NCI-H2227 (cell line): ENCODE data around the gene PCDHB9.
"Not testable (repeated sequence)": the region's sequence is repeated elsewhere in the genome, so short reads cannot be mapped to it uniquely, and the experiment has no call there.

ENCODE experiments used
- DNase-seq: peaks from one replicate; lab custom pipeline; 2025; ENCODE audit not compliant: unreplicated experiment; lab: John Stamatoyannopoulos, UW

PCDHB9 gene

DNA sequence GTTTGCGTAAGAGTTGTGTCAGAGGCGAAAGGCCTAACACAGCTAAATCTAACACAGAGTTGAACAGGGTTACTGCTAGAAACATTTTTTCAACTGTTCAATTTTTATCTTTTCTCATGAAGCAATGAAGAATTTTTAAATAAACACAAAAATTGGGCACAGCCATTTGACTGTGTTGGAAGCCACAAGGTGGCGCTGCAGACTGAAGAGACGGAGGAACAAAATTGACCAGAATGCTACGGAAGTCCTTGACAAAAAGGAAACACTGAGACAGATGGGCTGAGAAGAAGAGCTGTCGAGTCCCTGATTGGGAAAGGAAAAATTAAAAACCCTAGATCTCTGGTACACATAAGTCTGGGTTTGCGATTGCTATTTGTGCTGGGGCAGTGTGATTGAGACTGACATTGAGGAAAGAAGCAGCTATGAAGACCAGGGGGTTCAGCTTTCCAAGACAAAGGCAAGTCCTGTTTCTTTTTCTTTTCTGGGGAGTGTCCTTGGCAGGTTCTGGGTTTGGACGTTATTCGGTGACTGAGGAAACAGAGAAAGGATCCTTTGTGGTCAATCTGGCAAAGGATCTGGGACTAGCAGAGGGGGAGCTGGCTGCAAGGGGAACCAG lies at the start of gene PCDHB9:
PCDHB9 (plus strand) TSS at position 265 of the 616 bp plus-strand sequence; CDS start at position 423, 158 bp downstream.
- peak; percentile 80 for DNase-seq

DNA sequence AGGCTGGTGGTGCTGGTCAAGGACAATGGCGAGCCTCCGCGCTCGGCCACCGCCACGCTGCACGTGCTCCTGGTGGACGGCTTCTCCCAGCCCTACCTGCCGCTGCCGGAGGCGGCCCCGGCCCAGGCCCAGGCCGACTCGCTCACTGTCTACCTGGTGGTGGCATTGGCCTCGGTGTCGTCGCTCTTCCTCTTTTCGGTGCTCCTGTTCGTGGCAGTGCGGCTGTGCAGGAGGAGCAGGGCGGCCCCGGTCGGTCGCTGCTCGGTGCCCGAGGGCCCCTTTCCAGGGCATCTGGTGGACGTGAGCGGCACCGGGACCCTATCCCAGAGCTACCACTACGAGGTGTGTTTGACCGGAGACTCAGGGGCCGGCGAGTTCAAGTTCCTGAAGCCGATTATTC lies 49.6 kb upstream of the PCDHB9 start:
- not testable (repeated sequence) for DNase-seq

DNA sequence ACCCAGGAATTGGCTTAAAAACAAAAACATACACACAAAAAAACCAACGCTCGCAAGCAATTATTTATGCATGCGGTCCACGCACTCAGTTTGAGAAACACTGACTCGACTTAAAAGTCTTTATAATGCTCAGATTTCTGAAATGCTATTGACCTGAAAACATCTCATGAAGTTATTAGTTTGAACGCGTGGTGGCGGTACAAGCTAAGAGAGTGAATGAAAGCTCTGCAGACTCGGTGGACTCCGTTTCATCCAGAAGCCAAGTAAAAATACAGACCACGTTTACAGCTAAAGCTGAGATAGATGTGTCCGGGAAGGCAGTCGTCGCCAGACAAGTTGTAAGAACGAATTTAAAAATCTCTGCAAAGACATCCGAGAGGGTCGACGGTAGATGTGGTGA lies 37.1 kb upstream of the PCDHB9 start, which contains the start of gene PCDHB6:
PCDHB6 (plus strand) TSS at position 246 of the 400 bp plus-strand sequence. CDS start 201 bp downstream, outside the sequence.
- DNase-seq: peak; percentile 74

DNA sequence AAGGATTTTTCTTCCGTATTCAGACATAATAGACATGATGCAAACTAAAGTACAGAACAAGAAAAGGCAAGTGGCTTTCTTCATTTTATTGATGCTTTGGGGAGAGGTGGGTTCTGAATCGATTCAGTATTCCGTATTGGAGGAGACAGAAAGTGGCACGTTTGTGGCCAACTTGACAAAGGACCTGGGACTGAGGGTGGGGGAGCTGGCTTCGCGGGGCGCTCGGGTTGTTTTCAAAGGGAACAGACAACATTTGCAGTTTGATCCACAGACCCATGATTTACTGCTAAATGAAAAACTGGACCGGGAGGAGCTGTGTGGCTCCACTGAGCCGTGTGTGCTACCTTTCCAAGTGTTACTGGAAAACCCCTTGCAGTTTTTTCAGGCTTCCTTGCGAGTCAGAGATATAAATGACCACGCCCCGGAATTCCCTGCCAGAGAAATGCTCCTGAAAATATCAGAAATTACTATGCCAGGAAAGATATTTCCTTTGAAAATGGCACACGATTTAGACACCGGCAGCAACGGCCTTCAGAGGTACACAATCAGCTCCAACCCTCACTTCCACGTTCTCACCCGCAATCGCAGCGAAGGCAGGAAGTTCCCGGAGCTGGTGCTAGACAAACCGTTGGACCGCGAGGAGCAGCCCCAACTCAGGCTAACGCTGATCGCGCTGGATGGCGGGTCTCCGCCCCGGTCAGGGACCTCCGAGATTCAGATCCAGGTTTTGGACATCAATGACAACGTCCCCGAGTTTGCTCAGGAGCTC lies 36.6 kb upstream of the PCDHB9 start:
- peak; percentile 24 for DNase-seq

DNA sequence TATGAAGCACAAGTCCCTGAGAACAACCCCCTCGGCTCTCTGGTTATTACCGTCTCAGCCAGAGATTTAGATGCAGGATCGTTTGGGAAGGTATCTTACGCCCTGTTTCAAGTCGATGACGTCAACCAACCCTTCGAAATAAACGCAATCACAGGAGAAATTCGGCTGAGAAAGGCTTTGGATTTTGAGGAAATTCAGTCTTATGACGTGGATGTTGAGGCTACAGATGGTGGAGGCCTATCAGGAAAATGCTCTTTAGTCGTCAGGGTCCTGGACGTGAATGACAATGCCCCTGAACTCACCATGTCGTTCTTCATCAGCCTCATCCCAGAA lies 36.0 kb upstream of the PCDHB9 start:
- DNase-seq: peak; percentile 24

DNA sequence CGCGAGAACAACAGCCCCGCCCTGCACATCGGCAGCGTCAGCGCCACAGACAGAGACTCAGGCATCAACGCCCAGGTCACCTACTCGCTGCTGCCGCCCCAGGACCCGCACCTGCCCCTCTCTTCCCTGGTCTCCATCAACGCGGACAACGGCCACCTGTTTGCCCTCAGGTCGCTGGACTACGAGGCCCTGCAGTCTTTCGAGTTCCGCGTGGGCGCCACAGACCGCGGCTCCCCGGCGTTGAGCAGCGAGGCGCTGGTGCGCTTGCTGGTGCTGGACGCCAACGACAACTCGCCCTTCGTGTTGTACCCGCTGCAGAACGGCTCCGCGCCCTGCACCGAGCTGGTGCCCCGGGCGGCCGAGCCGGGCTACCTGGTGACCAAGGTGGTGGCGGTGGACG lies 35.3 kb upstream of the PCDHB9 start:
- not testable (repeated sequence) for DNase-seq

DNA sequence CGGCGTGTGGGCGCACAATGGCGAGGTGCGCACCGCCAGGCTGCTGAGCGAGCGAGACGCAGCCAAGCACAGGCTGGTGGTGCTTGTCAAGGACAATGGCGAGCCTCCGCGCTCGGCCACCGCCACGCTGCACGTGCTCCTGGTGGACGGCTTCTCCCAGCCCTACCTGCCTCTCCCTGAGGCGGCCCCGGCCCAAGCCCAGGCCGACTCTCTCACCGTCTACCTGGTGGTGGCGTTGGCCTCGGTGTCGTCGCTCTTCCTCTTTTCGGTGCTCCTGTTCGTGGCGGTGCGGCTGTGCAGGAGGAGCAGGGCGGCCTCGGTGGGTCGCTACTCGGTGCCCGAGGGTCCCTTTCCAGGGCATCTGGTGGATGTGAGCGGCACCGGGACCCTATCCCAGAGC lies 34.9 kb upstream of the PCDHB9 start:
- not testable (repeated sequence) for DNase-seq

DNA sequence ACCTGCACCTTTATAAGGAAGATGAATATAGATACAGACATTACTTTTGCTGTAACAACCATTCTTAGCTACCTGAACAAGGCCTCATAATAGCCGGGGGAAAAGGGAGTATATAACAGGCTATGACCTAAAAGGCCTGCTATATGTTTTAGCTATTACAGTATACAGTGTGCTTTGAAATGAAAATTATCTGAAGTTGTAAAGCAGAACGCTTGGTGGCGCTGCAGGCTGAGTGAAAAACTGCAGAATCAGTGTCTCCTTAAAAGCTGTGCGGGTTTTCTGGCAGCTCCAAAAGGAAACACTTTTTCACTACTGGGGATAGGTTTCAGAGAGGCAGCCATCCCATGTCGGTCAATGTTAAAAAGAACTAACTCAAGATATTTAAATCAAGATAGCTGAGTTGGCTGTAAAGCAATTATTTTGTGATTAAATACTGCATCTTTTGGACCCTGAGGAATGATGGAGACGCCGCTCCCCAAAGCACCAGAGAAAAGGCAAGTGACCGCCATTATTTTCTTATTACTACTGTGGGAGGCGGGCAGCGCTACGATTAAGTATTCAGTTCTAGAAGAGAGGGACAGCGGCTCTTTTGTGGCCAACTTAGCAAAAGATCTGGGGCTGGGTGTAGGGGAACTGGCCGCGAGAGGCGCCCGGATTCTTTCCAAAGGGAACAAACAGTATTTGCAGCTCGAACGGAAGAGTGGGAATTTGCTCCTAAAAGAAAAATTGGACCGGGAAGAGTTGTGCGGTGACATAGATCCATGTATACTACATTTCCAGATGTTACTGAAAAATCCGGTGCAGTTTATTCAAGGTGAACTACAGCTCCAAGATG lies 31.2 kb upstream of the PCDHB9 start:
- DNase-seq: peak; percentile 50

DNA sequence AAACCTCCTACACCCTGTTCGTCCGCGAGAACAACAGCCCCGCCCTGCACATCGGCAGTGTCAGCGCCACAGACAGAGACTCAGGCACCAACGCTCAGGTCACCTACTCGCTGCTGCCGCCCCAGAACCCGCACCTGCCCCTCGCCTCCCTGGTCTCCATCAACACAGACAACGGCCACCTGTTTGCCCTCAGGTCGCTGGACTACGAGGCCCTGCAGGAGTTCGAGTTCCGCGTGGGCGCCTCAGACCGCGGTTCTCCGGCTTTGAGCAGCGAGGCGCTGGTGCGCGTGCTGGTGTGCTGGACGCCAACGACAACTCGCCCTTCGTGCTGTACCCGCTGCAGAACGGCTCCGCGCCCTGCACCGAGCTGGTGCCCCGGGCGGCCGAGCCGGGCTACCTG lies 29.6 kb upstream of the PCDHB9 start:
- DNase-seq: not testable (repeated sequence)

DNA sequence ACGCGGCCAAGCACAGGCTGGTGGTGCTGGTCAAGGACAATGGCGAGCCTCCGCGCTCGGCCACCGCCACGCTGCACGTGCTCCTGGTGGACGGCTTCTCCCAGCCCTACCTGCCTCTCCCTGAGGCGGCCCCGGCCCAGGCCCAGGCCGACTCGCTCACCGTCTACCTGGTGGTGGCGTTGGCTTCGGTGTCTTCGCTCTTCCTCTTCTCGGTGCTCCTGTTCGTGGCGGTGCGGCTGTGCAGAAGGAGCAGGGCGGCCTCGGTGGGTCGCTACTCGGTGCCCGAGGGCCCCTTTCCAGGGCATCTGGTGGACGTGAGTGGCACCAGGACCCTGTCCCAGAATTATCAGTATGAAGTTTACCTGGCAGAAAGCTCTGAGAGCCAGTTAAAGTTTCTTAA lies 29.1 kb upstream of the PCDHB9 start:
- not testable (repeated sequence) for DNase-seq

DNA sequence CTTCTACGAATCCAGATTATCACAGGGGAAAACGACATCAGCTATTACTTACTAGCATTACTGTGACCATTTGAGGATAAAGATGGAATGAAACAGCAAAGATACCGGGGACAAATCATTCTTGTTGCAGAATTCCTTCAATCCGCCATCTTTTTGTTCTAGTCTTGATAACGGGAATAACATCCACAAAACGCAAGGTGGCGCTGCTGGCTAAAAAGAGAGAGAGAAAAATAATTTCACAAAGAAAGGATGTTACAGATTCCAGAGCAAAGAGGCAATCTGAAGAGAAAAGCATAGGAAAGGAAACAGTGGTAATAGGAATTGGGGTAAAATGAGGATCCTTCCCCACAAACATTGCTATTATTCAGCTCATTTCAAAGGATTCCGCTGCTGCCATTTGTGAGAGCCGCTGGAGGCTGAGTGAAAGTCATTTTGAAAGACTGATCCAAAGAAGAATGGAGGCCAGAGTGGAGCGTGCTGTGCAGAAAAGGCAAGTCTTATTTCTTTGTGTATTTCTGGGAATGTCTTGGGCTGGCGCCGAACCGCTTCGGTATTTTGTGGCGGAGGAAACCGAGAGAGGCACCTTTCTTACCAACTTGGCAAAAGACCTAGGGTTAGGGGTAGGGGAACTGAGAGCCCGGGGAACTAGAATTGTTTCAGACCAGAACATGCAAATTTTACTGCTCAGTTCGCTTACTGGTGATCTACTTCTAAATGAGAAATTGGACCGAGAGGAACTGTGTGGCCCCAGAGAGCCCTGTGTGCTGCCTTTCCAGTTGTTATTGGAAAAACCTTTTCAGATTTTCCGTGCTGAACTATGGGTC lies 14.4 kb upstream of the PCDHB9 start, which contains the start of gene PCDHB7:
PCDHB7 (plus strand) TSS at position 264 of the 824 bp plus-strand sequence; CDS start at position 456, 192 bp downstream.
- peak; percentile 49 for DNase-seq

DNA sequence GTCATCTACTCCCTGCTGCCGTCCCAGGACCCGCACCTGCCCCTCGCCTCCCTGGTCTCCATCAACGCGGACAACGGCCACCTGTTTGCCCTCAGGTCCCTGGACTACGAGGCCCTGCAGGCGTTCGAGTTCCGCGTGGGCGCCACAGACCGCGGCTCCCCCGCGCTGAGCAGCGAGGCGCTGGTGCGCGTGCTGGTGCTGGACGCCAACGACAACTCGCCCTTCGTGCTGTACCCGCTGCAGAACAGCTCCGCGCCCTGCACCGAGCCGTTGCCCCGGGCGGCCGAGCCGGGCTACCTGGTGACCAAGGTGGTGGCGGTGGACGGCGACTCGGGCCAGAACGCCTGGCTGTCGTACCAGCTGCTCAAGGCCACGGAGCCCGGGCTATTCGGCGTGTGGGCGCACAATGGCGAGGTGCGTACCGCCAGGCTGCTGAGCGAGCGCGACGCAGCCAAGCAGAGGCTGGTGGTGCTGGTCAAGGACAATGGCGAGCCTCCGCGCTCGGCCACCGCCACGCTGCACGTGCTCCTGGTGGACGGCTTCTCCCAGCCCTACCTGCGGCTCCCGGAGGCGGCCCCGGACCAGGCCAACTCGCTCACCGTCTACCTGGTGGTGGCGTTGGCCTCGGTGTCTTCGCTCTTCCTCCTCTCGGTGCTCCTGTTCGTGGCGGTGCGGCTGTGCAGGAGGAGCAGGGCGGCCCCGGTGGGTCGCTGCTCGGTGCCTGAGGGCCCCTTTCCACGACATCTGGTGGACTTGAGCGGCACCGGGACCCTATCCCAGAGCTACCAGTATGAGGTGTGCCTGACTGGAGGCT lies 12.5 kb upstream of the PCDHB9 start:
- DNase-seq: not testable (repeated sequence)

DNA sequence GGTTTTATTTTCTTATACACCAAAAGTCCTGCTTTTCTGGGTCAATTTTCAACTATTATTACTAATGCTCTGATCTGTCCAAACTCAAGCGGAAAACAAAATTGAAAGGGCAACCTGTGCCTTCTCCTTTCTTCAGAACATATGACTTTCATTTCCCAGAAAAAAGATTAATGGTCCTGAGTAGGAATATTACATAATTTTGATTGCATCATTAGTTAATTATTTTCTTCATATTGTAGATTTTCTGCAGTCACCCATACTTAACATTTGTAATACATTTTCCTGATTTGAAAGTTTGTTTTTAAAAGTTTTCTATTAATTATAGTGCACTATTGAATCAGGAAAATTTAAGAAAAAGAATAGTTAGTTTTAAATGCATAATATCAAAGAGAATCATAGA lies 11.0 kb upstream of the PCDHB9 start:
- no peak for DNase-seq

DNA sequence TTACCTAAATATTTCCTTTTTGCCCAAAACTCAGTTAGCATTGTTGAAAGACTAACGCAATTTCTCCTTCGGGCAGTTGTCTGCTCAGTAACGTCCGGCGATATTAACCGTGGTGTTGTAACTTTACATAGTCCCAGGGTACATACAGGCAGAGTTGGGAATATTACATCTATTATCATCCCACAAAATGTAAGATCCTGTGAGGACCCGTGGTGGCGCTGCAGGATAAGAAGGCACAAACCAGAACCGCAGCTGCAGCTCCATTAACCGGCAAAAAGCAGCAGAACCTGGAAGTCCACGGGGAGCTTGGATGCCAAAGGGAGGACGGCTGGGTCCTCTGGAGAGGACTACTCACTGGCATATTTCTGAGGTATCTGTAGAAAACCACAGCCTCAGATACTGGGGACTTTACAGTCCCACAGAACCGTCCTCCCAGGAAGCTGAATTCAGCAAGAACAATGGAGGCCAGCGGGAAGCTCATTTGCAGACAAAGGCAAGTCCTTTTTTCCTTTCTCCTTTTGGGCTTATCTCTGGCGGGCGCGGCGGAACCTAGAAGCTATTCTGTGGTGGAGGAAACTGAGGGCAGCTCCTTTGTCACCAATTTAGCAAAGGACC lies 9.3 kb upstream of the PCDHB9 start, which contains the start of gene PCDHB8:
PCDHB8 (plus strand) TSS at position 214 of the 615 bp plus-strand sequence; CDS start at position 459, 245 bp downstream.
- DNase-seq: not testable (repeated sequence)

DNA sequence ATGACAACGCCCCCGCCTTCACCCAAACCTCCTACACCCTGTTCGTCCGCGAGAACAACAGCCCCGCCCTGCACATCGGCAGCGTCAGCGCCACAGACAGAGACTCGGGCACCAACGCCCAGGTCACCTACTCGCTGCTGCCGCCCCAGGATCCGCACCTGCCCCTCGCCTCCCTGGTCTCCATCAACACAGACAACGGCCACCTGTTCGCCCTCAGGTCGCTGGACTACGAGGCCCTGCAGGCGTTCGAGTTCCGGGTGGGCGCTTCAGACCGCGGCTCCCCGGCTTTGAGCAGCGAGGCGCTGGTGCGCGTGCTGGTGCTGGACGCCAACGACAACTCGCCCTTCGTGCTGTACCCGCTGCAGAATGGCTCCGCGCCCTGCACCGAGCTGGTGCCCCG lies 7.6 kb upstream of the PCDHB9 start:
- DNase-seq: not testable (repeated sequence)

DNA sequence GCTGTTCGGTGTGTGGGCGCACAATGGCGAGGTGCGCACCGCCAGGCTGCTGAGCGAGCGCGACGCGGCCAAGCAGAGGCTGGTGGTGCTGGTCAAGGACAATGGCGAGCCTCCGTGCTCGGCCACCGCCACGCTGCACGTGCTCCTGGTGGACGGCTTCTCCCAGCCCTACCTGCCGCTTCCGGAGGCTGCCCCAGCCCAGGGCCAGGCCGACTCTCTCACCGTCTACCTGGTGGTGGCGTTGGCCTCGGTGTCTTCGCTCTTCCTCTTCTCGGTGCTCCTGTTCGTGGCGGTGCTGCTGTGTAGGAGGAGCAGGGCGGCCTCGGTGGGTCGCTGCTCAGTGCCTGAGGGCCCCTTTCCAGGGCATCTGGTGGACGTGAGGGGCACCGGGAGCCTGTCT lies 7.1 kb upstream of the PCDHB9 start:
- DNase-seq: not testable (repeated sequence)

DNA sequence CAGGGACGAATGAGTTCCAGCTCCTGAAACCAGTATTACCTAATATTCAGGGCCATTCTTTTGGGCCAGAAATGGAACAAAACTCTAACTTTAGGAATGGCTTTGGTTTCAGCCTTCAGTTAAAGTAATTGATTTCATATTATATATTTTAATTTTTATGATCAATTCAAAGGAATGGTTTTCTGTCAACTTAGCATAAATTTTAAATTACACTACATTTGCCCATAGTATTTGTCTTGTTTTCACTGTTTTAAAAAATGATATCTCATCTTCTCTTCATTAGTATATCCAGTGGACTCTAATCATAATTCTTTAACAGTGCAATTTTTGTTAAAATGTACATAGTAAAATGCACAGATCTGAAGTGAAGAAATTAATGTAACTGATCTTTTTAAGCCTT lies 6.6 kb upstream of the PCDHB9 start:
- DNase-seq: no peak

DNA sequence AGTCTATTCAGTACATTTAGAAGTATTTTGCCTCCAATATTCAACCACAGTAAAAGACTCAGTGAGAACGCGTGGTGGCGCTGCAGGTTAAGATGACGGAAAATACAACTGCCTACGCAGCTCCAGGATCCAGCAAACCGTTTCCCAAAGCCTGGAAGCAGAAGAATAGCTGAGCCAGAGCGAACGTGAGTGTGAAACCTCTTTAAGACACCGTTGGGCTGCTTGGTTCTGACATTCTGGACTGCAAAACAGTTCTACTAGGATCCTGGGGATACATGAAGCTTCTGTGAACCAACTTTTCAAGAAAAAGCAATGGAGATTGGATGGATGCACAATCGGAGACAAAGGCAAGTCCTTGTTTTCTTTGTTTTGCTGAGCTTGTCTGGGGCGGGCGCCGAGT lies 4.7 kb upstream of the PCDHB9 start, which contains the start of gene PCDHB16:
PCDHB16 (plus strand) TSS at position 140 of the 400 bp plus-strand sequence; CDS start at position 313, 173 bp downstream.
- DNase-seq: peak; percentile 9
